GM18511 (cell line): ENCODE results near the gene DPEP2NB.

Experiments used
- ATAC-seq: cut with Tn5 transposase; IDR thresholded peaks from one replicate; pipeline ENCODE4 v1.9.1; 2021; ENCODE audit warnings: mild to moderate bottlenecking, moderate library complexity; ENCODE audit not compliant: unreplicated experiment

The DPEP2NB gene

GRCh38 chr16:67964477-67965131 lies 51.1 kb downstream of the DPEP2NB start:
- no peak for ATAC-seq

- no peak for ATAC-seq
These were observed 51.9 kb downstream of the DPEP2NB start for GRCh38 chr16:67963662-67964321.
